GM23338 (cell line): ENCODE data around the gene BAZ1B. TPM values are rescaled to one million over a fixed set of nuclear protein-coding genes. Genes with fewer than 3 reads are reported as not detected.

Experiments used
- ATAC-seq: fragments of 200-7000 bp; cut with Tn5 transposase; 3 replicates; pipeline ENCODE4 v1.9.1; 2020
- DNase-seq: peaks from one replicate; pipeline ENCODE4 v3.0.0-alpha.2; 2015; ENCODE audit warnings: low spot score
- H2AFZ ChIP-seq: fragments of 200-600 bp; sonication (generic); 2 replicates; pipeline ENCODE4 v1.8.0; 2016; ENCODE audit warnings: antibody characterized with exemption, mild to moderate bottlenecking, moderate library complexity
- H3F3A ChIP-seq: fragments of 200-600 bp; sonication (generic); replicated peaks from 2 replicates; pipeline ENCODE4 v1.8.0; 2017; ENCODE audit warnings: antibody characterized with exemption, mixed run types, low read depth
- H3K27ac ChIP-seq: fragments of 200-600 bp; sonication (generic); 2 replicates; pipeline ENCODE4 v1.6.1; 2016; ENCODE audit warnings: low read depth
- H3K27me3 ChIP-seq: fragments of 200-600 bp; sonication (generic); 2 replicates; pipeline ENCODE4 v1.8.0; 2016; ENCODE audit warnings: mild to moderate bottlenecking, mixed run types, moderate library complexity; ENCODE audit not compliant: insufficient read depth
- H3K36me3 ChIP-seq: fragments of 200-600 bp; sonication (generic); 2 replicates; pipeline ENCODE4 v1.8.0; 2016; ENCODE audit warnings: mild to moderate bottlenecking; ENCODE audit not compliant: insufficient read depth
- H3K4me1 ChIP-seq: fragments of 200-600 bp; sonication (generic); 2 replicates; pipeline ENCODE4 v1.8.0; 2016; ENCODE audit warnings: mild to moderate bottlenecking, moderate library complexity; ENCODE audit not compliant: insufficient read depth
- H3K4me2 ChIP-seq: fragments of 200-600 bp; sonication (generic); 2 replicates; pipeline ENCODE4 v1.7.1; 2017; ENCODE audit warnings: mixed run types
- H3K4me3 ChIP-seq: fragments of 200-600 bp; sonication (generic); 2 replicates; pipeline ENCODE4 v1.6.1; 2016; ENCODE audit warnings: mixed run types
- H3K79me2 ChIP-seq: fragments of 200-600 bp; sonication (generic); replicated peaks from 2 replicates; pipeline ENCODE4 v1.8.0; 2017; ENCODE audit warnings: mild to moderate bottlenecking; ENCODE audit not compliant: insufficient read depth
- H3K9me2 ChIP-seq: fragments of 200-600 bp; sonication (generic); 2 replicates; pipeline ENCODE4 v1.8.0; 2017; ENCODE audit not compliant: insufficient read depth
- H4K20me1 ChIP-seq: fragments of 200-600 bp; sonication (generic); replicated peaks from 2 replicates; pipeline ENCODE4 v1.8.0; 2017; ENCODE audit warnings: mild to moderate bottlenecking; ENCODE audit not compliant: insufficient read depth
- H3K27ac Mint-ChIP-seq: 2 replicates; pipeline ENCODE4 v1.8.0; 2020; ENCODE audit warnings: inconsistent platforms, mild to moderate bottlenecking, moderate library complexity, mixed read lengths
- H3K27me3 Mint-ChIP-seq: 3 replicates; pipeline ENCODE4 v1.8.0; 2022; ENCODE audit warnings: low read depth, mild to moderate bottlenecking, moderate library complexity, mixed read lengths, inconsistent platforms; ENCODE audit not compliant: insufficient read depth, poor library complexity
- H3K36me3 Mint-ChIP-seq: 3 replicates; pipeline ENCODE4 v1.8.0; 2021; ENCODE audit warnings: low read depth, mild to moderate bottlenecking, inconsistent platforms, moderate library complexity, mixed read lengths
- H3K4me1 Mint-ChIP-seq: 3 replicates; pipeline ENCODE4 v1.8.0; 2020; ENCODE audit warnings: mild to moderate bottlenecking, inconsistent platforms, mixed read lengths
- H3K4me3 Mint-ChIP-seq: 3 replicates; pipeline ENCODE4 v1.8.0; 2021; ENCODE audit warnings: moderate library complexity, mild to moderate bottlenecking, inconsistent platforms, mixed read lengths
- H3K9me3 Mint-ChIP-seq: 3 replicates; pipeline ENCODE4 v1.8.0; 2020; ENCODE audit warnings: moderate library complexity, mild to moderate bottlenecking, inconsistent platforms, mixed read lengths
- CREB1 ChIP-seq: fragments of 250-450 bp; sonication (Bioruptor Pico); IDR thresholded peaks from 2 replicates; pipeline ENCODE4 v1.5.0; 2020; ENCODE audit warnings: low read depth, mild to moderate bottlenecking, moderate library complexity
- EZH2 ChIP-seq: fragments of 200-600 bp; sonication (generic); IDR thresholded peaks from one replicate; pipeline ENCODE4 v1.8.0; 2017; ENCODE audit warnings: antibody characterized with exemption, mild to moderate bottlenecking, low read depth; ENCODE audit not compliant: unreplicated experiment
- EZH2phosphoT487 ChIP-seq: fragments of 200-600 bp; sonication (generic); IDR thresholded peaks from one replicate; pipeline ENCODE4 v1.8.1; 2018; ENCODE audit warnings: antibody characterized with exemption; ENCODE audit not compliant: unreplicated experiment
- JUNB ChIP-seq: IDR thresholded peaks from one replicate; pipeline ENCODE4 v1.6.1; 2016; ENCODE audit warnings: antibody characterized with exemption; ENCODE audit not compliant: unreplicated experiment
- NANOG ChIP-seq: IDR thresholded peaks from 2 replicates; pipeline ENCODE4 v1.6.1; 2016; ENCODE audit warnings: antibody characterized with exemption, borderline replicate concordance
- POLR2AphosphoS5 ChIP-seq: IDR thresholded peaks from 2 replicates; pipeline ENCODE4 v1.6.1; 2016; ENCODE audit warnings: antibody characterized with exemption, low read depth
- STAT1 ChIP-seq: IDR thresholded peaks from one replicate; pipeline ENCODE4 v1.6.1; 2016; ENCODE audit warnings: antibody characterized with exemption; ENCODE audit not compliant: unreplicated experiment
- ZNF114 ChIP-seq: fragments of 250-450 bp; sonication (Bioruptor Pico); IDR thresholded peaks from 2 replicates; pipeline ENCODE4 v1.5.0; 2020; ENCODE audit warnings: mild to moderate bottlenecking, moderate library complexity
- ZNF331 ChIP-seq: fragments of 250-450 bp; sonication (Bioruptor Pico); IDR thresholded peaks from 2 replicates; pipeline ENCODE4 v1.5.0; 2020; ENCODE audit warnings: low read depth, mild to moderate bottlenecking, moderate library complexity
- polyA plus RNA-seq: library from polyadenylated mRNA; unstranded; fragments of >200 nt; fragmentation: Nextera tagmentation; extraction: Ambion mirVana; gene quantifications from 2 replicates; pipeline ENCODE4 v1.2.1, GENCODE V29; 2016
- total RNA-seq: library from RNA; depleted of rRNA; stranded (reverse); fragments of >200 nt; shearing (Covaris generic); gene quantifications from 2 replicates; pipeline ENCODE4 v1.2.3, GENCODE V29; 2014
- TF ChIP-seq, protein P1 (sequence below): IDR thresholded peaks from one replicate; pipeline ENCODE4 v1.6.1; 2018; ENCODE audit warnings: antibody characterized with exemption; ENCODE audit not compliant: unreplicated experiment
- TF ChIP-seq, protein P2 (sequence below), 2 experiments: fragments of 200-600 bp in 1 of 2; sonication (generic) in 1 of 2; conservative IDR thresholded peaks; 2 replicates each; pipeline versions ENCODE4 v1.5.1 to v1.6.1; 2016 to 2017; ENCODE audit warnings: antibody characterized with exemption in 2 of 2, low read depth in 2 of 2, mild to moderate bottlenecking in 2 of 2, moderate library complexity in 1 of 2
- TF ChIP-seq, protein P3 (sequence below): fragments of 250-450 bp; sonication (Bioruptor Pico); IDR thresholded peaks from 2 replicates; pipeline ENCODE4 v1.5.0; 2020; ENCODE audit warnings: mild to moderate bottlenecking, moderate library complexity
- TF ChIP-seq, protein P4 (sequence below): IDR thresholded peaks from 2 replicates; pipeline ENCODE4 v1.6.1; 2016; ENCODE audit warnings: antibody characterized with exemption

The BAZ1B gene
- total and polyA plus RNA-seq, 2 experiments from 2014 or later, result 40.4 to 70.7 TPM

DNA sequence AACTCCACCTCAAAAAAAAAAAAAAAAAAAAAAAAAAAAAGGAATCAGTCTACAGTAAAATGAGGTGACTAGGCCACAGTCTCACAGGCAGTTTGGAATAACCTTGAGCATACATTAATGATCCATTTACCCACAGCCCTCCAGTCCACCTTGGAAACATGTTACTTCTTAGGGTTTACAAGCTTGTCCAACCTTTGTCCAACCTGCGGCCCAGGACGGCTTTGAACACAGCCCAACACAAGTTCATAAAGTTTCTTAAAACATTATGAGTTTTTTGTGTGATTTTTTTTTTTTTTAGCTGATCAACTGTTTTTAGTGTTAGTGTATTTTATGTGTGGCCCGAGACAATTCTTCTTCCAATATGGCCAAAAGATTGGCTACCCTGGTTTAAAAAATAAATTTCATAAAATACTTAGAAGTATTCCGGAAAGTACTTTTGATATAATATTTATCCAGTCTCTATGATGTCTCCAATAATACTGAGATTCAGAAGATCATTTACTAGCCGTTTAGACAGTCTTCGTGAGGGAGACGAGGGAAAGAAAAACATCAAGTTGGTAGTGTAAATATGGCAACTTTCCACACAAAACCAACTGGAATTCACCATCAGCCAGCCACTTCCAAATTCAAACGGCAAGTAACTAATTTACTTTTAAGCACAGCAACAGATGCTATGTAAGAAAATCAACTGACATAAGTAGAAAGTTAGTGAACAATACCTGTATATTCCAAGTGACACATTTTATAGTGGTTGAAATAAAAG is 9.9 kb downstream of the BAZ1B start:
- TF ChIP-seq EZH2 (no peak), EZH2phosphoT487 (no peak), POLR2AphosphoS5 (no peak), ZNF114 (CRISPR knock-in tag) (no peak), STAT1 (no peak), CREB1 (CRISPR knock-in tag) (no peak), NANOG (no peak), JUNB (no peak), ZNF331 (no peak)
- TF ChIP-seq, protein P1, sequence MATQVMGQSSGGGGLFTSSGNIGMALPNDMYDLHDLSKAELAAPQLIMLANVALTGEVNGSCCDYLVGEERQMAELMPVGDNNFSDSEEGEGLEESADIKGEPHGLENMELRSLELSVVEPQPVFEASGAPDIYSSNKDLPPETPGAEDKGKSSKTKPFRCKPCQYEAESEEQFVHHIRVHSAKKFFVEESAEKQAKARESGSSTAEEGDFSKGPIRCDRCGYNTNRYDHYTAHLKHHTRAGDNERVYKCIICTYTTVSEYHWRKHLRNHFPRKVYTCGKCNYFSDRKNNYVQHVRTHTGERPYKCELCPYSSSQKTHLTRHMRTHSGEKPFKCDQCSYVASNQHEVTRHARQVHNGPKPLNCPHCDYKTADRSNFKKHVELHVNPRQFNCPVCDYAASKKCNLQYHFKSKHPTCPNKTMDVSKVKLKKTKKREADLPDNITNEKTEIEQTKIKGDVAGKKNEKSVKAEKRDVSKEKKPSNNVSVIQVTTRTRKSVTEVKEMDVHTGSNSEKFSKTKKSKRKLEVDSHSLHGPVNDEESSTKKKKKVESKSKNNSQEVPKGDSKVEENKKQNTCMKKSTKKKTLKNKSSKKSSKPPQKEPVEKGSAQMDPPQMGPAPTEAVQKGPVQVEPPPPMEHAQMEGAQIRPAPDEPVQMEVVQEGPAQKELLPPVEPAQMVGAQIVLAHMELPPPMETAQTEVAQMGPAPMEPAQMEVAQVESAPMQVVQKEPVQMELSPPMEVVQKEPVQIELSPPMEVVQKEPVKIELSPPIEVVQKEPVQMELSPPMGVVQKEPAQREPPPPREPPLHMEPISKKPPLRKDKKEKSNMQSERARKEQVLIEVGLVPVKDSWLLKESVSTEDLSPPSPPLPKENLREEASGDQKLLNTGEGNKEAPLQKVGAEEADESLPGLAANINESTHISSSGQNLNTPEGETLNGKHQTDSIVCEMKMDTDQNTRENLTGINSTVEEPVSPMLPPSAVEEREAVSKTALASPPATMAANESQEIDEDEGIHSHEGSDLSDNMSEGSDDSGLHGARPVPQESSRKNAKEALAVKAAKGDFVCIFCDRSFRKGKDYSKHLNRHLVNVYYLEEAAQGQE, result no peak
- TF ChIP-seq, protein P2, sequence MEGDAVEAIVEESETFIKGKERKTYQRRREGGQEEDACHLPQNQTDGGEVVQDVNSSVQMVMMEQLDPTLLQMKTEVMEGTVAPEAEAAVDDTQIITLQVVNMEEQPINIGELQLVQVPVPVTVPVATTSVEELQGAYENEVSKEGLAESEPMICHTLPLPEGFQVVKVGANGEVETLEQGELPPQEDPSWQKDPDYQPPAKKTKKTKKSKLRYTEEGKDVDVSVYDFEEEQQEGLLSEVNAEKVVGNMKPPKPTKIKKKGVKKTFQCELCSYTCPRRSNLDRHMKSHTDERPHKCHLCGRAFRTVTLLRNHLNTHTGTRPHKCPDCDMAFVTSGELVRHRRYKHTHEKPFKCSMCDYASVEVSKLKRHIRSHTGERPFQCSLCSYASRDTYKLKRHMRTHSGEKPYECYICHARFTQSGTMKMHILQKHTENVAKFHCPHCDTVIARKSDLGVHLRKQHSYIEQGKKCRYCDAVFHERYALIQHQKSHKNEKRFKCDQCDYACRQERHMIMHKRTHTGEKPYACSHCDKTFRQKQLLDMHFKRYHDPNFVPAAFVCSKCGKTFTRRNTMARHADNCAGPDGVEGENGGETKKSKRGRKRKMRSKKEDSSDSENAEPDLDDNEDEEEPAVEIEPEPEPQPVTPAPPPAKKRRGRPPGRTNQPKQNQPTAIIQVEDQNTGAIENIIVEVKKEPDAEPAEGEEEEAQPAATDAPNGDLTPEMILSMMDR (conservative IDR thresholded peaks at IDR 0.05; ENCODE audit: low read depth in 2 of 2), result no peak
- TF ChIP-seq, protein P3, sequence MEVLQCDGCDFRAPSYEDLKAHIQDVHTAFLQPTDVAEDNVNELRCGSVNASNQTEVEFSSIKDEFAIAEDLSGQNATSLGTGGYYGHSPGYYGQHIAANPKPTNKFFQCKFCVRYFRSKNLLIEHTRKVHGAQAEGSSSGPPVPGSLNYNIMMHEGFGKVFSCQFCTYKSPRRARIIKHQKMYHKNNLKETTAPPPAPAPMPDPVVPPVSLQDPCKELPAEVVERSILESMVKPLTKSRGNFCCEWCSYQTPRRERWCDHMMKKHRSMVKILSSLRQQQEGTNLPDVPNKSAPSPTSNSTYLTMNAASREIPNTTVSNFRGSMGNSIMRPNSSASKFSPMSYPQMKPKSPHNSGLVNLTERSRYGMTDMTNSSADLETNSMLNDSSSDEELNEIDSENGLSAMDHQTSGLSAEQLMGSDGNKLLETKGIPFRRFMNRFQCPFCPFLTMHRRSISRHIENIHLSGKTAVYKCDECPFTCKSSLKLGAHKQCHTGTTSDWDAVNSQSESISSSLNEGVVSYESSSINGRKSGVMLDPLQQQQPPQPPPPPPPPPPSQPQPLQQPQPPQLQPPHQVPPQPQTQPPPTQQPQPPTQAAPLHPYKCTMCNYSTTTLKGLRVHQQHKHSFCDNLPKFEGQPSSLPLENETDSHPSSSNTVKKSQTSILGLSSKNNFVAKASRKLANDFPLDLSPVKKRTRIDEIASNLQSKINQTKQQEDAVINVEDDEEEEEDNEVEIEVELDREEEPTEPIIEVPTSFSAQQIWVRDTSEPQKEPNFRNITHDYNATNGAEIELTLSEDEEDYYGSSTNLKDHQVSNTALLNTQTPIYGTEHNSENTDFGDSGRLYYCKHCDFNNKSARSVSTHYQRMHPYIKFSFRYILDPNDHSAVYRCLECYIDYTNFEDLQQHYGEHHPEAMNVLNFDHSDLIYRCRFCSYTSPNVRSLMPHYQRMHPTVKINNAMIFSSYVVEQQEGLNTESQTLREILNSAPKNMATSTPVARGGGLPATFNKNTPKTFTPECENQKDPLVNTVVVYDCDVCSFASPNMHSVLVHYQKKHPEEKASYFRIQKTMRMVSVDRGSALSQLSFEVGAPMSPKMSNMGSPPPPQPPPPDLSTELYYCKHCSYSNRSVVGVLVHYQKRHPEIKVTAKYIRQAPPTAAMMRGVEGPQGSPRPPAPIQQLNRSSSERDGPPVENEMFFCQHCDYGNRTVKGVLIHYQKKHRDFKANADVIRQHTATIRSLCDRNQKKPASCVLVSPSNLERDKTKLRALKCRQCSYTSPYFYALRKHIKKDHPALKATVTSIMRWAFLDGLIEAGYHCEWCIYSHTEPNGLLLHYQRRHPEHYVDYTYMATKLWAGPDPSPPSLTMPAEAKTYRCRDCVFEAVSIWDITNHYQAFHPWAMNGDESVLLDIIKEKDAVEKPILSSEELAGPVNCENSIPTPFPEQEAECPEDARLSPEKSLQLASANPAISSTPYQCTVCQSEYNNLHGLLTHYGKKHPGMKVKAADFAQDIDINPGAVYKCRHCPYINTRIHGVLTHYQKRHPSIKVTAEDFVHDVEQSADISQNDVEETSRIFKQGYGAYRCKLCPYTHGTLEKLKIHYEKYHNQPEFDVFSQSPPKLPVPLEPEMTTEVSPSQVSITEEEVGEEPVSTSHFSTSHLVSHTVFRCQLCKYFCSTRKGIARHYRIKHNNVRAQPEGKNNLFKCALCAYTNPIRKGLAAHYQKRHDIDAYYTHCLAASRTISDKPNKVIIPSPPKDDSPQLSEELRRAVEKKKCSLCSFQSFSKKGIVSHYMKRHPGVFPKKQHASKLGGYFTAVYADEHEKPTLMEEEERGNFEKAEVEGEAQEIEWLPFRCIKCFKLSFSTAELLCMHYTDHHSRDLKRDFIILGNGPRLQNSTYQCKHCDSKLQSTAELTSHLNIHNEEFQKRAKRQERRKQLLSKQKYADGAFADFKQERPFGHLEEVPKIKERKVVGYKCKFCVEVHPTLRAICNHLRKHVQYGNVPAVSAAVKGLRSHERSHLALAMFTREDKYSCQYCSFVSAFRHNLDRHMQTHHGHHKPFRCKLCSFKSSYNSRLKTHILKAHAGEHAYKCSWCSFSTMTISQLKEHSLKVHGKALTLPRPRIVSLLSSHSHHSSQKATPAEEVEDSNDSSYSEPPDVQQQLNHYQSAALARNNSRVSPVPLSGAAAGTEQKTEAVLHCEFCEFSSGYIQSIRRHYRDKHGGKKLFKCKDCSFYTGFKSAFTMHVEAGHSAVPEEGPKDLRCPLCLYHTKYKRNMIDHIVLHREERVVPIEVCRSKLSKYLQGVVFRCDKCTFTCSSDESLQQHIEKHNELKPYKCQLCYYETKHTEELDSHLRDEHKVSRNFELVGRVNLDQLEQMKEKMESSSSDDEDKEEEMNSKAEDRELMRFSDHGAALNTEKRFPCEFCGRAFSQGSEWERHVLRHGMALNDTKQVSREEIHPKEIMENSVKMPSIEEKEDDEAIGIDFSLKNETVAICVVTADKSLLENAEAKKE (CRISPR knock-in tag), result no peak
- TF ChIP-seq, protein P4, sequence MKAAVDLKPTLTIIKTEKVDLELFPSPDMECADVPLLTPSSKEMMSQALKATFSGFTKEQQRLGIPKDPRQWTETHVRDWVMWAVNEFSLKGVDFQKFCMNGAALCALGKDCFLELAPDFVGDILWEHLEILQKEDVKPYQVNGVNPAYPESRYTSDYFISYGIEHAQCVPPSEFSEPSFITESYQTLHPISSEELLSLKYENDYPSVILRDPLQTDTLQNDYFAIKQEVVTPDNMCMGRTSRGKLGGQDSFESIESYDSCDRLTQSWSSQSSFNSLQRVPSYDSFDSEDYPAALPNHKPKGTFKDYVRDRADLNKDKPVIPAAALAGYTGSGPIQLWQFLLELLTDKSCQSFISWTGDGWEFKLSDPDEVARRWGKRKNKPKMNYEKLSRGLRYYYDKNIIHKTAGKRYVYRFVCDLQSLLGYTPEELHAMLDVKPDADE, result no peak
- Histone ChIP-seq H3K4me1 (no peaks in the 10 kb centered on the region), H2AFZ (no peak overlapping the region), H4K20me1 (peaks cover 74% of the 10 kb centered on the region), H3K27ac (no peak overlapping the region), H3K79me2 (peaks cover 98% of the 10 kb centered on the region), H3F3A (0 out of 2 replicates have a peak, but pooled peaks cover 8% of the 10 kb centered on the region), H3K36me3 (peaks cover 43% of the 10 kb centered on the region), H3K9me2 (no peaks in the 10 kb centered on the region), H3K4me2 (no peak overlapping the region), H3K27me3 (no peaks in the 10 kb centered on the region), H3K4me3 (no peak overlapping the region)
- H3K9me3 Mint-ChIP-seq, result no peaks in the 10 kb centered on the region
- no peak overlapping the region for H3K4me3 Mint-ChIP-seq
- ATAC-seq (no peak), DNase-seq (no peak)
- H3K4me1 Mint-ChIP-seq, result peaks cover 3% of the 10 kb centered on the region
- H3K27me3 Mint-ChIP-seq, result no peaks in the 10 kb centered on the region
- H3K36me3 Mint-ChIP-seq, result peaks cover 81% of the 10 kb centered on the region
- H3K27ac Mint-ChIP-seq, result no peak overlapping the region
